ENCODE results near the gene NDUFS8. TPM values are rescaled to one million over a fixed set of nuclear protein-coding genes. Genes with fewer than 3 reads are reported as not detected.
A peak's percentile ranks its signal among the peaks of the same experiment; 100 is the strongest.

The NDUFS8 gene
- total and polyA plus RNA-seq, 2 donors (not counting 1 experiment from before 2014, with no cell fraction given), result 73.9 to 84.6 TPM

GRCh38 chr11:68051191-68052136, 21.0 kb downstream of the NDUFS8 start:
- CTCF ChIA-PET, result interaction anchor here (2.0 kb wide), 1 partner anchor 13 kb away, joined by 4 read pairs; the partner anchor contains the start of gene TCIRG1
- H3K27ac Mint-ChIP-seq, result peak overlapping the region; percentile 37

More at GRCh38 chr11:68051191-68052136, 21.0 kb downstream of the NDUFS8 start:
- Histone ChIP-seq H3K4me2 (replicated peaks; ENCODE audit: low read depth, low read length, poor library complexity, severe bottlenecking) (no peak overlapping the region), H3K79me2 (ENCODE audit: control insufficient read depth, insufficient read depth, low read length) (no peaks in the 10 kb centered on the region), H3K9ac (ENCODE audit: low read length) (no peak overlapping the region), H3K36me3 (replicated peaks in 1 of 2; ENCODE audit: control extremely low read depth in 1 of 2, control insufficient read depth in 1 of 2, extremely low read depth in 1 of 2, insufficient read depth in 2 of 2, low read length in 1 of 2) (peaks cover 0 to 50% of the 10 kb centered on the region in 2 experiments), H3K27me3 (replicated peaks in 1 of 4; ENCODE audit: control extremely low read depth in 1 of 4, control insufficient read depth in 3 of 4, insufficient read depth in 4 of 4, low read length in 3 of 4) (no peaks in the 10 kb centered on the region), H3K27ac (ENCODE audit: low read length in 2 of 2) (no peak overlapping the region), H4K20me1 (ENCODE audit: control insufficient read depth, insufficient read depth, low read length, poor library complexity, severe bottlenecking) (no peaks in the 10 kb centered on the region), H3K9me3 (ENCODE audit: control extremely low read depth in 1 of 3, control insufficient read depth in 2 of 3, insufficient read depth in 1 of 3, low read length in 2 of 3) (no peaks in the 10 kb centered on the region), H2AFZ (ENCODE audit: insufficient read depth, low read depth, low read length, poor library complexity, severe bottlenecking) (no peak overlapping the region), H3K4me1 (ENCODE audit: control insufficient read depth in 2 of 2, insufficient read depth in 2 of 2, low read length in 2 of 2) (no peaks in the 10 kb centered on the region), H3K4me3 (ENCODE audit: control extremely low read depth in 1 of 5, extremely low read depth in 1 of 5, insufficient read depth in 1 of 5, low read depth in 2 of 5, low read length in 4 of 5) (no peak overlapping the region)
- no peak for DNase-seq
- no peaks in the 10 kb centered on the region for H3K27me3 Mint-ChIP-seq
- intact Hi-C loops (cut with micrococcal nuclease), result no loop called here
- TF ChIP-seq, protein P1, sequence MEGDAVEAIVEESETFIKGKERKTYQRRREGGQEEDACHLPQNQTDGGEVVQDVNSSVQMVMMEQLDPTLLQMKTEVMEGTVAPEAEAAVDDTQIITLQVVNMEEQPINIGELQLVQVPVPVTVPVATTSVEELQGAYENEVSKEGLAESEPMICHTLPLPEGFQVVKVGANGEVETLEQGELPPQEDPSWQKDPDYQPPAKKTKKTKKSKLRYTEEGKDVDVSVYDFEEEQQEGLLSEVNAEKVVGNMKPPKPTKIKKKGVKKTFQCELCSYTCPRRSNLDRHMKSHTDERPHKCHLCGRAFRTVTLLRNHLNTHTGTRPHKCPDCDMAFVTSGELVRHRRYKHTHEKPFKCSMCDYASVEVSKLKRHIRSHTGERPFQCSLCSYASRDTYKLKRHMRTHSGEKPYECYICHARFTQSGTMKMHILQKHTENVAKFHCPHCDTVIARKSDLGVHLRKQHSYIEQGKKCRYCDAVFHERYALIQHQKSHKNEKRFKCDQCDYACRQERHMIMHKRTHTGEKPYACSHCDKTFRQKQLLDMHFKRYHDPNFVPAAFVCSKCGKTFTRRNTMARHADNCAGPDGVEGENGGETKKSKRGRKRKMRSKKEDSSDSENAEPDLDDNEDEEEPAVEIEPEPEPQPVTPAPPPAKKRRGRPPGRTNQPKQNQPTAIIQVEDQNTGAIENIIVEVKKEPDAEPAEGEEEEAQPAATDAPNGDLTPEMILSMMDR (IDR thresholded peaks at IDR 0.05), result no peak
- TF ChIP-seq EZH2 (IDR thresholded peaks at IDR 0.05; ENCODE audit: borderline replicate concordance, insufficient read depth, low read depth, low read length, poor library complexity, severe bottlenecking), result no peak
- WGBS (ENCODE audit: insufficient coverage), result over 99% methylated on average over 13 of the region's 14 CpGs
- no peaks in the 10 kb centered on the region for H3K4me1 Mint-ChIP-seq
- no peak for ATAC-seq (ENCODE audit: low read depth)
- POLR2A ChIA-PET, result no interaction called here
- no peaks in the 10 kb centered on the region for H3K9me3 Mint-ChIP-seq (ENCODE audit: insufficient read depth)
- no peak overlapping the region for H3K4me3 Mint-ChIP-seq

Measured in B cell (primary cell).